H1 (cell line): ENCODE data around the gene GPA33. TPM values are rescaled to one million over a fixed set of nuclear protein-coding genes. Genes with fewer than 3 reads are reported as not detected.

Source experiments
- CTCF ChIA-PET: fragments of 300-600 bp; sonication (Branson Sonifier 250); formaldehyde crosslinking; loops from one replicate; lab custom pipeline; 2021; ENCODE audit not compliant: partially characterized antibody; lab: Charles Lee
- POLR2A ChIA-PET: fragments of 300-600 bp; sonication (Branson Sonifier 250); formaldehyde crosslinking; loops from one replicate; lab custom pipeline; 2021; ENCODE audit warnings: inconsistent platforms; ENCODE audit not compliant: partially characterized antibody; lab: Charles Lee
- DNase-seq, 2 experiments: peaks; one replicate each; pipeline versions ENCODE4 v3.0.0 to v3.0.0-alpha.2; 2010 to 2022; ENCODE audit warnings: low spot score in 2 of 2, low read depth in 1 of 2, mixed read lengths in 1 of 2
- FAIRE-seq: peaks from 2 replicates; lab custom pipeline; 2011; peaks lifted over from hg19 to GRCh38; lab: Jason Lieb, UNC
- H2AFZ ChIP-seq: 2 replicates; pipeline ENCODE4 v1.8.1; 2012; ENCODE audit warnings: low read length, inconsistent platforms
- H2AK5ac ChIP-seq: 2 replicates; pipeline ENCODE4 v1.6.1; 2013; ENCODE audit warnings: low read depth, low read length
- H2BK120ac ChIP-seq: replicated peaks from 2 replicates; pipeline ENCODE3; 2013; ENCODE audit warnings: low read depth, low read length, inconsistent platforms
- H2BK12ac ChIP-seq: 2 replicates; pipeline ENCODE4 v1.6.1; 2013; ENCODE audit warnings: low read depth, low read length
- H2BK15ac ChIP-seq: 2 replicates; pipeline ENCODE4 v1.6.1; 2013; ENCODE audit warnings: low read length
- H2BK20ac ChIP-seq: 2 replicates; pipeline ENCODE4 v1.6.1; 2013; ENCODE audit warnings: low read length
- H2BK5ac ChIP-seq: 2 replicates; pipeline ENCODE4 v1.6.1; 2013; ENCODE audit warnings: low read depth, low read length
- H3K14ac ChIP-seq: 2 replicates; pipeline ENCODE4 v1.6.1; 2013; ENCODE audit warnings: inconsistent platforms; ENCODE audit not compliant: insufficient read length
- H3K18ac ChIP-seq: 2 replicates; pipeline ENCODE4 v1.6.1; 2013; ENCODE audit warnings: low read length; ENCODE audit errors: extremely low read depth
- H3K23ac ChIP-seq: 2 replicates; pipeline ENCODE4 v1.6.1; 2013; ENCODE audit warnings: inconsistent platforms; ENCODE audit not compliant: insufficient read length
- H3K23me2 ChIP-seq: 2 replicates; pipeline ENCODE4 v1.6.1; 2013; ENCODE audit warnings: low read depth, low read length
- H3K27ac ChIP-seq: 2 replicates; pipeline ENCODE4 v1.6.1; 2011; ENCODE audit warnings: low read depth, low read length, inconsistent platforms
- H3K27me3 ChIP-seq, 4 experiments: replicated peaks in 1 of 4; 1 replicate in 1 of 4; 2 replicates in 3 of 4; pipeline versions ENCODE4 v1.6.1 to v1.8.1; 2011 to 2013; ENCODE audit warnings: low read length in 3 of 4, mild to moderate bottlenecking in 3 of 4, inconsistent platforms in 2 of 4, mixed read lengths in 2 of 4, moderate library complexity in 1 of 4; ENCODE audit not compliant: control insufficient read depth in 3 of 4, insufficient read depth in 3 of 4; ENCODE audit errors: extremely low read depth in 1 of 4
- H3K36me3 ChIP-seq, 4 experiments: 2 replicates each; pipeline versions ENCODE4 v1.6.1 to v1.8.1; 2011 to 2013; ENCODE audit warnings: mild to moderate bottlenecking in 4 of 4, low read length in 3 of 4, moderate library complexity in 2 of 4, control low read depth in 1 of 4, inconsistent platforms in 1 of 4; ENCODE audit not compliant: insufficient read depth in 4 of 4, control insufficient read depth in 2 of 4
- H3K4ac ChIP-seq: replicated peaks from 2 replicates; pipeline ENCODE3; 2013; ENCODE audit warnings: low read length, low read depth, mixed read lengths, inconsistent platforms; ENCODE audit not compliant: insufficient read length
- H3K4me1 ChIP-seq, 4 experiments: replicated peaks in 1 of 4; 1 replicate in 1 of 4; 2 replicates in 3 of 4; pipeline versions ENCODE4 v1.6.1 to v1.8.1; 2011 to 2013; ENCODE audit warnings: low read length in 3 of 4, inconsistent platforms in 2 of 4, mixed read lengths in 1 of 4; ENCODE audit not compliant: insufficient read depth in 4 of 4, control insufficient read depth in 3 of 4
- H3K4me2 ChIP-seq, 2 experiments: 2 replicates each; pipeline versions ENCODE4 v1.6.1 to v1.8.1; 2011 to 2013; ENCODE audit warnings: low read depth in 2 of 2, low read length in 2 of 2, control low read depth in 1 of 2, inconsistent platforms in 1 of 2, mild to moderate bottlenecking in 1 of 2; ENCODE audit not compliant: insufficient read depth in 1 of 2
- H3K4me3 ChIP-seq, 4 experiments: fragments of 200-600, 300-600 bp in 1 of 4; sonication (generic), shearing (Covaris generic), sonication (Bioruptor Twin) in 1 of 4; 2 replicates each; pipeline versions ENCODE4 v1.5.1 to v1.8.1; 2011 to 2016; ENCODE audit warnings: low read length in 4 of 4, low read depth in 3 of 4, control low read depth in 2 of 4, inconsistent platforms in 2 of 4, mild to moderate bottlenecking in 2 of 4, mixed read lengths in 1 of 4, moderate library complexity in 1 of 4; ENCODE audit not compliant: insufficient read depth in 2 of 4; ENCODE audit errors: extremely low read depth in 1 of 4
- H3K56ac ChIP-seq: replicated peaks from 2 replicates; pipeline ENCODE3; 2013; ENCODE audit warnings: low read depth, mild to moderate bottlenecking, mixed read lengths, low read length, inconsistent platforms; ENCODE audit not compliant: insufficient read length
- H3K79me1 ChIP-seq: 2 replicates; pipeline ENCODE4 v1.6.1; 2013; ENCODE audit warnings: low read depth, low read length, control low read depth
- H3K79me2 ChIP-seq, 2 experiments: 2 replicates each; pipeline versions ENCODE4 v1.6.1 to v1.8.1; 2012 to 2013; ENCODE audit warnings: low read length in 2 of 2, mild to moderate bottlenecking in 2 of 2, inconsistent platforms in 1 of 2; ENCODE audit not compliant: insufficient read depth in 2 of 2, control insufficient read depth in 1 of 2
- H3K9ac ChIP-seq, 4 experiments: replicated peaks in 1 of 4; 1 replicate in 1 of 4; 2 replicates in 3 of 4; pipeline versions ENCODE4 v1.6.1 to v1.8.1; 2011 to 2013; ENCODE audit warnings: low read depth in 3 of 4, low read length in 3 of 4, control low read depth in 2 of 4, mild to moderate bottlenecking in 2 of 4, moderate library complexity in 2 of 4, inconsistent platforms in 1 of 4; ENCODE audit errors: extremely low read depth in 1 of 4
- H3K9me3 ChIP-seq, 2 experiments: 2 replicates each; pipeline versions ENCODE4 v1.6.1 to v1.8.1; 2012 to 2013; ENCODE audit warnings: mild to moderate bottlenecking in 2 of 2, moderate library complexity in 2 of 2, control low read depth in 1 of 2, inconsistent platforms in 1 of 2, low read depth in 1 of 2, low read length in 1 of 2, mixed read lengths in 1 of 2; ENCODE audit not compliant: insufficient read depth in 2 of 2
- H4K20me1 ChIP-seq, 2 experiments: replicated peaks in 1 of 2; 2 replicates each; pipeline versions ENCODE3 to v1.8.1; 2011 to 2013; ENCODE audit warnings: inconsistent platforms in 2 of 2, low read length in 2 of 2, mild to moderate bottlenecking in 1 of 2; ENCODE audit not compliant: insufficient read depth in 2 of 2, control insufficient read depth in 1 of 2
- H4K5ac ChIP-seq: 2 replicates; pipeline ENCODE4 v1.6.1; 2013; ENCODE audit warnings: low read length, low read depth, mixed read lengths, inconsistent platforms; ENCODE audit not compliant: insufficient read length
- H4K8ac ChIP-seq: 2 replicates; pipeline ENCODE4 v1.8.0; 2013; ENCODE audit warnings: mild to moderate bottlenecking, moderate library complexity, low read length, inconsistent platforms; ENCODE audit not compliant: insufficient read depth; ENCODE audit errors: extremely low read depth
- H4K91ac ChIP-seq: replicated peaks from 2 replicates; pipeline ENCODE3; 2013; ENCODE audit warnings: low read length, mixed read lengths, inconsistent platforms; ENCODE audit not compliant: insufficient read length
- ASH2L ChIP-seq: fragments of 200-600, 300-600 bp; sonication (generic); IDR thresholded peaks from one replicate; pipeline ENCODE4 v1.7.1; 2017; ENCODE audit warnings: low read length
- ATF2 ChIP-seq: IDR thresholded peaks from 2 replicates; pipeline ENCODE4 v1.6.1; 2012; ENCODE audit warnings: low read length, inconsistent platforms
- BRCA1 ChIP-seq: IDR thresholded peaks from 2 replicates; pipeline ENCODE4 v1.6.1; 2012; ENCODE audit warnings: low read depth, low read length, improper control_type of control experiment
- FOSL1 ChIP-seq: IDR thresholded peaks from 2 replicates; pipeline ENCODE4 v1.6.1; 2011; ENCODE audit warnings: mild to moderate bottlenecking, low read depth, low read length, moderate library complexity; ENCODE audit not compliant: insufficient read depth
- KDM5A ChIP-seq: fragments of 200-600 bp; IDR thresholded peaks from 2 replicates; pipeline ENCODE4 v1.7.1; 2012; ENCODE audit warnings: mild to moderate bottlenecking, low read length, inconsistent platforms, mixed read lengths
- MAX ChIP-seq: IDR thresholded peaks from 2 replicates; pipeline ENCODE4 v1.6.1; 2012; ENCODE audit warnings: inconsistent platforms
- POLR2A ChIP-seq, 2 experiments: IDR thresholded peaks; 1 replicate in 1 of 2; 2 replicates in 1 of 2; pipeline ENCODE4 v1.6.1; 2011; ENCODE audit warnings: low read depth in 2 of 2, low read length in 2 of 2, mild to moderate bottlenecking in 2 of 2; ENCODE audit errors: control extremely low read depth in 1 of 2
- RBBP5 ChIP-seq: IDR thresholded peaks from 2 replicates; pipeline ENCODE4 v1.7.1; 2012; ENCODE audit warnings: low read depth, mild to moderate bottlenecking, inconsistent platforms, low read length, moderate library complexity, borderline replicate concordance
- WGBS, 2 experiments: shearing (Covaris generic) in 1 of 2; methylation state at CpG; one replicate each; pipeline versions ENCODE4 v1.1.6 to v1.1.7; 2013 to 2015; ENCODE audit warnings: low lambda C conversion rate in 2 of 2, mixed read lengths in 2 of 2, inconsistent platforms in 1 of 2, low coverage in 1 of 2, missing lambda C conversion rate in 1 of 2; ENCODE audit not compliant: insufficient replicate concordance in 2 of 2, insufficient coverage in 1 of 2, insufficient read length in 1 of 2; ENCODE audit errors: extremely low coverage in 1 of 2, missing lambda C conversion rate in 1 of 2; 5-methylcytosine and 5-hydroxymethylcytosine counted together
- polyA plus RNA-seq, 7 experiments: library from polyadenylated mRNA; depleted of rRNA in 3 of 7; stranded (reverse) in 5 of 7; unstranded in 2 of 7; fragments of >200 nt in 5 of 7; fragments of 200-250 nt in 2 of 7; gene quantifications; 1 replicate in 5 of 7; 2 replicates in 1 of 7; 4 replicates in 1 of 7; pipeline versions ENCODE4 v1.2.1 to v1.2.3, GENCODE V29; 2011 to 2013; ENCODE audit warnings: missing spikeins in 2 of 7, mixed read lengths in 2 of 7
- total RNA-seq: library from RNA; stranded (reverse); fragmentation: NEBNext Ultra II Directional; extraction: Animal tissue kit (Norgen Biotek cat#: 25700); gene quantifications from 2 replicates; pipeline ENCODE4 v1.2.1, GENCODE V29; 2021

The GPA33 gene
- total and polyA plus RNA-seq, 2 of the 8 experiments (the other 6 are each of a cell fraction or from before 2014, with no cell fraction given) = 0.19 to 0.67 TPM

- H2BK120ac ChIP-seq = peak overlapping the region; percentile 48
- H3K4me2 ChIP-seq = peak overlapping the region; percentile 1 to 49; a peak in 3 of 4 replicates
- no peak overlapping the region for H3K14ac ChIP-seq
- H3K79me1 ChIP-seq = no peaks in the 10 kb centered on the region
- ChIA-PET CTCF (interaction anchor here (0.6 to 18.6 kb wide), 45 partner anchors 8 to 486 kb away, joined by 3 to 874 read pairs (median 4); partner anchors contain the start of gene POU2F1), POLR2A (interaction anchor here (1.0 to 3.8 kb wide), 2 partner anchors 154 to 162 kb away, joined by 3 to 18 read pairs; partner anchors contain the start of gene POU2F1)
- no peak overlapping the region for H2BK5ac ChIP-seq
- H3K27me3 ChIP-seq = no peaks in the 10 kb centered on the region
- peak overlapping the region; percentile 85; the same call in 1 of the 2 replicates for H3K18ac ChIP-seq
- H4K8ac ChIP-seq = peak overlapping the region; percentile 87; the same call in 1 of the 2 replicates
- WGBS, 2 experiments = 9% methylated on average over 27 of the region's 31 CpGs; no CpG with 5 or more reads in 1 of the 2 experiments
- H2AFZ ChIP-seq = peak overlapping the region; percentile 85
- H3K27ac ChIP-seq = no peak overlapping the region
- no peak overlapping the region; the same call in 1 of the 2 replicates for H2BK20ac ChIP-seq
- no peaks in the 10 kb centered on the region for H3K23me2 ChIP-seq
- no peak for FAIRE-seq
- H3K4ac ChIP-seq = no peak overlapping the region
- no peaks in the 10 kb centered on the region for H3K79me2 ChIP-seq
- H4K91ac ChIP-seq = peak overlapping the region; percentile 1
- no peak overlapping the region for H2AK5ac ChIP-seq
- peak overlapping the region; percentile 28 for H4K5ac ChIP-seq
- H2BK12ac ChIP-seq = no peak overlapping the region
- no peaks in the 10 kb centered on the region for H4K20me1 ChIP-seq
- H3K4me1 ChIP-seq = peaks cover 0 to 2% (median 0%) of the 10 kb centered on the region in 4 experiments; a peak in 1 of 7 replicates
- no peaks in the 10 kb centered on the region for H3K9me3 ChIP-seq
- H3K9ac ChIP-seq = no peak overlapping the region; a peak in 2 of 7 replicates
- H3K56ac ChIP-seq = no peak overlapping the region
- no peak overlapping the region for H3K23ac ChIP-seq
- peak; percentile 29 to 97 for DNase-seq
- H3K4me3 ChIP-seq = peak overlapping the region in 2 of 4 experiments; percentile 14 to 44; a peak in 4 of 8 replicates
- H3K36me3 ChIP-seq = no peaks in the 10 kb centered on the region
- H2BK15ac ChIP-seq = 0 out of 2 replicates have a peak overlapping the region, but pooled peaks have one; percentile 2
- TF ChIP-seq BRCA1 (no peak), MAX (peak; percentile 65; the same call in 1 of the 2 replicates), ATF2 (0 out of 2 replicates have a peak, but pooled peaks have one; percentile 25), RBBP5 (0 out of 2 replicates have a peak, but pooled peaks have one; percentile 33), KDM5A (0 out of 2 replicates have a peak, but pooled peaks have one; percentile 28), ASH2L (peak; percentile 61), FOSL1 (no peak), POLR2A (IDR thresholded peaks at IDR 0.05; ENCODE audit: control extremely low read depth in 1 of 2, low read depth in 2 of 2, low read length in 2 of 2) (no peak)
Measured at GRCh38 chr1:167066333-167067122, 23.6 kb downstream of the GPA33 start.
